Adipose tissue (tissue), 3 donors: Measurements from ENCODE around the gene ANKRD34A. TPM values are rescaled to one million over a fixed set of nuclear protein-coding genes. Genes with fewer than 3 reads are reported as not detected.
"Not testable (repeated sequence)": the region's sequence is repeated elsewhere in the genome, so short reads cannot be mapped to it uniquely, and the experiment has no call there.

ENCODE experiments used
- H3K27ac ChIP-seq: one replicate; pipeline ENCODE4 v1.5.1; 2013; ENCODE audit warnings: low read depth, low read length
- WGBS, 3 donors: extraction: QIAGEN DNeasy Blood & Tissue Kit; methylation state at CpG; one replicate each; pipeline ENCODE4 v1.1.7; 2013; 5-methylcytosine and 5-hydroxymethylcytosine counted together
- polyA plus RNA-seq, 3 donors: library from polyadenylated mRNA; stranded (reverse); fragments of 200-250 nt; gene quantifications; one replicate each; pipeline ENCODE4 v1.2.3, GENCODE V29; 2013
- donor health status: healthy with polysubstance abuse.
- donor health status: Bipolar disorder and iron deficiency.
- donor health status: healthy.

Gene ANKRD34A
- polyA plus RNA-seq, 3 donors: 0.21 to 0.51 TPM; not detected in 1

DNA sequence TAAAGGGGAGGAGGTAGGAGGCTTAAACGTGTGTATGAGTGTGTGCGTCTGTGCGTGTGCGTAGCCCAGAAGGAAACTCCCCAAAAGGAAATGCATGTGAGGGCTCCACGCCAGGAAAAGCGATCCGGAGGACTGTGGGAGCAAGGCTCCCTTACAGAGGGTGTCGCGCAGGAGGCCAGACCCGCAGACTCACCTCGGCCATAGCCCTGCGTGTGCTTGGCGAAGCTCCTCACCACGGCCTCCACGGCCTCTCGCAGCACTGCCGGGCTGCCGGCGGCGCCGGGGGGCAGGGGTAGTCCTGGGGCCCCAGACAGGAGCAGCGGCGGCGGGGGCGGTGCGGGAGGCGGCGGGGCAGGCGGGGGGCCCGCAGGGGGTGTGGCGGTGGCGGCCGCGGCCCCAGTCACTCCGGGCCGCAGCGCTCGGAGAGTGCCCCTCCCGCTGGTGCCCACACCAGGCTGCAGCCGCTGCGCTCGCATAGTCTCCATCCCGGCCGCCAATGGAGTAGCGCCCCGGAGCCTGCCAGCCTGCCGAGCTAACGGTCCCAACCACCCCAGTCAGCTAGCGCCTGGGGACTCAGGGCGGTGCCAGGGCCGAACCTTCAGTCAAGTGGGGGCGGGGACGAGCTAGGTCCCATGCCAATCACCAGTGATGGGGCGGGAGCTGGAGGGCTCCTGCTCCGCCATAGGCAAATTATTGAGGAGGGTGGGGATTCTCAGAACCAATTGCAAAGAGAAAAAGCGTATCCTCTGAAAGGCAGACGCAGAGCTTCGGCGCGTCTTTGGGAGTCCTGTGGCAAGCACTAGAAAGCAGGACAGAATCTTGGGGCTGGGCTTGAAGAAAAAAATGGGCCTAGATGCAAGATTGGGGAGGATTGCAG lies 6.7 kb downstream of the ANKRD34A start, which contains the start of gene LIX1L:
LIX1L (minus strand) TSS at position 575 of the 877 bp plus-strand sequence; CDS start at position 485, 90 bp downstream.
- peak within 1 kb of the TSS; percentile 51 for H3K27ac ChIP-seq
- WGBS, 3 donors: 0 to 1% (median 0%) methylated on average over 46 to 60 of the region's 60 CpGs

DNA sequence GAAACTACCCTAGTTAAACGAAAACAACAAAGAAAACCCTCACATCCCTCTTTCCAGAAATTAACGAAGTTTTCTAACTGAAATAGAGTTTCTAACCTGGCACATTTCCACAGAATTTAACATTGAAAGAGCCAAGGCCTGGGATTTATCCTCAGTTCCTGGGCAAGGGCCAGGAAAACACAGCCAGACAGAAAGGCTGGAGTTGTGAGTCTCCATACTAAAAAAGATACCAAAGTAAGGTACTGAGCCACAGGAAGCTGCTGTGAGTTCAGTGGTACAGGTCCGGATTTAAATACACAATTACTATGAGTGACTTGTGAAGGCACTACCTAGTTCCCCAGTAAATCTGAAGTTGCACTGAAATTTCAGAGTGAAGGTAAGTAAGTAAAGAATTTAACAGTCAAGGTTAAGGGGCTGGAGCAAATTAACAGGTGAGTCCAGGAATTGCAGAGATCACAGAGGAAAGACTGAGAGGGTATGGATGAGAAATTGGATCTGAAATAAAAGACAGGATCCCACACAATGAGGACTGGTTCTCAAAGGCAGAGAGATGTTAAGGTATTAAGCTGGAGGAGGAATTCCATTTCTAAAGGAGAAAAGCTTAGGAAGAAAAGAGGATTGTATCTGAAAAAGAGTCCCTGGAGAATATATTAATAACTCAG lies 7.5 kb downstream of the ANKRD34A start:
- WGBS, 3 donors: 1 to 5% (median 2%) methylated on average over 3 of the region's 3 CpGs
- peak overlapping the region; percentile 51 for H3K27ac ChIP-seq

DNA sequence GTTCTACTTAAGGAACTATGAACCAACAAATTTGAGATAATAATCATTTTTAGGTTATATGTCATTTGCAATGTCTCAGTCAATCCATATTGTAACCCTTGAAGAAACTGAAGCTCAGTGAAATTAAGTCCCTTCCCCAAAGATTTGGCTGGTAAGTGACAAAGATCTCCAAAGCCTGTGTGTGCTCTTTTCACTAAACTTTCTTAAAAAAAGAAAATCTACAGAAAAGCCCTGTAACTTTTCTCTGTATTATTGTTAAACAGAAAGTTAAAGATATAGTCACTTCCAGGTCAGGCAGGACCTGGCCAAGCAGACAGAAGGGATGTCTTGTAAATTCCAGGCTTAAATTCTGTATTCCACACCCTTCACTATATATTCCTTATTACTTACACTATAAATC lies 8.0 kb downstream of the ANKRD34A start:
- no peak overlapping the region for H3K27ac ChIP-seq

DNA sequence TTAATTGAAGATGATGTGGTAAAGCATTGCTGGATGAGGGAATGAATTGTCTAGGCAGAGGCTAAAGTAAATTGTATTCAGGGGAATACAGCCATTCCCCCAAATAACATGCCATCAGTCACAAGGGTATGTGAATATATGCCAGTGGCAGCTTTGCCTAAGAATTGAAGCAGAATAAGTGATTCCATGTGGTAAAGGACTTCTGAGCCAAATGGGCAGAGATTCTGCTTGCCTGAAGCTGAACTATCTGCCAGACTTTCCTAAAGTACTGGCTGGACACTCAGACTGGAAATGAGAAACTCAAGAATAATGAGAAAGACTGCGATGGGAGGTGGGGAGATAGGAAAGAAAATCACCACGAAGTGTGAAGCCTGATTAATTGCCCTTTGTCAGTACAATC lies 8.9 kb downstream of the ANKRD34A start:
- H3K27ac ChIP-seq: no peak overlapping the region
- WGBS, 3 donors: 24 to 38% (median 33%) methylated on average over 2 of the region's 2 CpGs

DNA sequence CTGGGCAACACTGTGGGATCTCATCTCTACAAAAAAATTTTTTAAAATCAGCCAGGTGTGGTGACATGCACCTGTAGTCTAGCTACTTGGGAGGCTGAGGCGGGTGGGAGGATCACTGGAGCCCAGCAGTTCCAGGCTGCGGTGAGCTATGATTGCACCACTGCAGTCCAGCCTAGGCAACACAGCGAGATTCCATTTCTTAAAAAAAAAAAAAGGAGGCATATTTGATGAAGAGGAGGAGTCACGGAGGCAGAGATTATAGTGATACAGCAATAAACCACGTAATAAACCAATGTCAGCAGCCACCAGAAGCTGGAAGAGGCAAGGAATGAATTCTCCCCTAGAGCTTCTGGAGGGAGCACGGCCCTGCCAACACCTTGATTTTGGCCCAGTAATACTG lies 10.5 kb downstream of the ANKRD34A start:
- H3K27ac ChIP-seq: no peak overlapping the region
- 82 to 91% (median 88%) methylated on average over 6 of the region's 6 CpGs for WGBS, 3 donors

DNA sequence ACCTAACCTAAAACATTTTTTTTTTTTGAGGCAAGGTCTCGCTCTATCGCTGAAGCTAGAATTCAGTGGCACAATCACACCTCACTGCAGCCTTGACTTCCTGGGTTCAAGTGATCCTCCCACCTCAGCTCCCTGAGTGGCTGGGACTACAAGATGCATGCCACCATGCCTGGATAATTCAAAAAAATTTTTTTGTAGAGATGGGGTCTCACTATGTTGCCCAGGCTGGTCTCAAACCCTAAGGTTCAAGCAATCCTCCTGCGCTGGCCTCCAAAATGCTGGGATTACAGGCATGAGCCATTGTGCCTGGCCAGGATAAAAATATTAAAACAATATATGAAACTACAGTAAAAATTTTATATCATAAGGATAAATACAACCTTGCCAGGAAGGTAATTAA lies 11.5 kb downstream of the ANKRD34A start:
- WGBS, 3 donors: 96 to 99% (median 98%) methylated on average over 3 of the region's 3 CpGs
- no peak overlapping the region for H3K27ac ChIP-seq

DNA sequence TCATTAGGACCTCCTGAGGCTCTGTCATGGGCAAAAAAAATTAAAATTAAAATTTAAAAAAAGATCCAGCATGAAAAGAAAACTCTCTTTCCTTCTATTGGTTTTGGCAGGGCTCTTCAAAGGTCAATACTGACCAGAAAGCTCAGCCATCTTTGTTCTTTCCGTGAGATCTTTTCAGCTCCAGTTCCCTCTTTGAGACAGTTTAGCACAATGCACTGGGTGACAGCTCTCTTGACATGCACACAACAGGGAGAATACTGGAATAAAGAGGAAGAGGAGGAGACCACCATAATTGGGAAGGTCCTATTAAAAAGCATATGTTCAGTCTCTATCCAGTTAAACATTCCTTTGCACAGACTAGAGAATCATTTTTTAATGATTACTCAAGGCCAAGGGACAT lies 12.8 kb downstream of the ANKRD34A start:
- WGBS, 3 donors: 84 to 96% (median 93%) methylated on average over 1 of the region's 1 CpG
- no peak overlapping the region for H3K27ac ChIP-seq

DNA sequence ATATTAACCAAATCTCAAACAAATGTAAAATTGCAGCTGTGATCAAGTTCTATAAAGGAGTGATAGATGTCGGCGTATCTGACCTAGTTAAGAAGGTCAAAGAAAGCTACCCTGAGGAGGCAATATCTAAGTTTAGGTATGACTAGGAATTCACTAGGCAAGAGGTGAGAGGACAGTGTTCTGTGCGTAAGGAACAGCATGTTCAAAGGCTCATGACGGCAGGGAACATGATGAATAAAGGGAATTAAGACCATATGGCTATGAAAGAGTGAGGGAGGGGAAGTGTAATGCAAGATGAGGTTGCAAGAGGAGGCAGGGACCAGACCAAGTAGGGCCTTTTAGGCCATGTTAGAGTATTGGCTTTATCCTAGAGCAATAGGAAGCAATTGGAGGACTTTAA lies 15.2 kb downstream of the ANKRD34A start:
- H3K27ac ChIP-seq: no peak overlapping the region
- WGBS, 3 donors: 86 to 93% (median 89%) methylated on average over 4 of the region's 4 CpGs

DNA sequence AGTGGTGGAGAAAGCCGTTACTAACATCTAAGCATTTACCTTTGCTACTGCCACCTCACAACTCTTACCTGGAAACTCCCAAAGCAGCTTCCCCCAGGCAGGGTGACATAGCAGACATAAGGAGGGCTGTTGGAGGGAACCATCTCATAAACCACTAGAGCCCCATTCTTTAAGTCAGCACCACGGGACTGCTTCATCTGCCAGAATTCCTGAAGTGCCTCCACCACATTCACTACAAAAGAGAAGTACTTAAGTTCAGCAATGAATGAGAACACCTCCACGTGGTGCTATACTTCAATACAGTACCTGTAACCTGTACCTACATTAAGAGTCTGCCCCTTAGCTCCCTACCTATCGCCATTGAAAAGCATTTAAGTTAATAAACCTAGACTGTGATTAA lies 16.8 kb downstream of the ANKRD34A start:
- H3K27ac ChIP-seq: no peak overlapping the region

DNA sequence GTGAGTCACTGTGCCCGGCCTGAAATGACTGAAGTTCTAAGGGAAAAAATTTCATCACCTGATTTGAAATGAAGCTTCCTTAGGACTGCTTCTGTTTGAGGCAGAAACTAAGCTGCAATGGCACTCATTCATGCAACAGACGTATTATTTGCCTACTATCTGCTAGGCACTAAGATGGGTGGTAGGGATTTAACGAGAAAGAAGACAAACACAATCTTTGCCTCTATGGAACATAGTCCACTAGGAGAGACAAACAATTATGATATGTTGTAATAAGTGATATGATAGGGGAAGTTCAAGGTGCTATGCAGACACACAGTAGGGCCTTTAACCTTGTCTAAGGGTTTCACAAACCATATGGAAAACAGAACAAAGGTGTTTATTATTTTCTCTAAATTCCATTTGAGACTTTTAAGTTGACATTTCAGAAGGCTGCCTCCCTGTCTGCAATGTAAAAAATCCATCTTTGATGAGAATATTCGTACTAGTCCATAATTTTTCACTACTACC lies 17.8 kb downstream of the ANKRD34A start:
- no peak overlapping the region for H3K27ac ChIP-seq
- WGBS, 3 donors: 89 to 95% (median 94%) methylated on average over 4 of the region's 4 CpGs

More for the DNA sequence above, 16.8 kb downstream of the ANKRD34A start:
- WGBS, 3 donors: 77 to 89% (median 78%) methylated on average over 4 of the region's 4 CpGs

DNA sequence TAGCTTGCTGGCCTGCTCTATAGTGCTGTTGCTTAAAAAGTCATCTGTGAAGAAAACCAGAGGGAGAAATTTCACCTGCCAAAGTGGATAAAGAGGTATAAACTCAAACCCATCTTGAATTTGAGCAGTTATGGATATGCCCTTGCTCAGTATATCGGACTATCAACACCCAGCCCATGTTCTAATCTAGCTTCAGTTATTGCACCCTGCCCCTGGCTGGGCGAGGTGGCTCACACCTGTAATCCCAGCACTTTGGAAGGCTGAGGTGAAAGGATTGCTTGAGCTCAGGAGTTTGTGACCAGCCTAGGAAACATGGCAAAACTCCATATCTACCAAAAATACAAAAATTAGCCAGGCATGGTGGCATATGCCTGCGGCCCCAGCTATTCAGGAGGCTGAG lies 19.8 kb downstream of the ANKRD34A start:
- H3K27ac ChIP-seq: no peak overlapping the region
- WGBS, 3 donors: 79 to 97% (median 82%) methylated on average over 3 of the region's 3 CpGs

DNA sequence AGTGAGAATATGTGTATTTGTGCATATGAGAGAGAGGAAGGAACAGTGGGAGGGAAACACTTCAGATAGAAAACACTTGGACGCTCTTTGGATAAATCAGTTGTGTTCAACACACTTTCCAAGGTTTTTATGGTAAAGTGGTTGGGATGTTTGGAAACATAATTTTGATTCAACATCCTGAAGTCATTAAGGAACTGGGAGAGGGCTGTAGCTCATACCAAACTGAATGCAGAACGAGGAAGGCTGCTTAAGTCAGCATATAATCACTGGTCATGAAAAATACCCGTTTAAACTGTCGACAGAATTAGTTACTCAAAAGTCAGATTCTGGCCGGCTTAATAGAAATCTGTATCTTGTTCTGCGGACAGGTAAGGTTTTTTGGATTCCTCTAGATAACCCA lies 21.5 kb downstream of the ANKRD34A start:
- WGBS, 3 donors: 87 to 90% (median 89%) methylated on average over 6 of the region's 6 CpGs
- H3K27ac ChIP-seq: no peak overlapping the region

DNA sequence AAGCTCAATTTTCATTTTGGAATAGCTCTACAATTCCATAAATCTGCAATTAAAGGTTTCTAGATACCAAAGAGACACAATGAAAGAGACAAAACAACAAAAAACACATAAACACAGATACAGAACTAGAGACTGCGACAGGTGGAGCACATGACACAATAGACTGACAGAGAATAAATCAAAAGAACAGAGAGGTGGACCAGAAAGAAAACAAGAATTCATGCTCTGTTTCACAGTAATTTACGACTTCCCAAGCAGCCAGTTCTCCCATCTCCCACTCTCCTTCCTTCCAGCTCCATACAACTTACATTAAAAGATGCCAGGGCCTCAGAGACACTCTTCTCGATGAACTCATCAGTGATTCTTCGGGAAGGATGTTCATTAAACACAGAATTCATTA lies 22.0 kb downstream of the ANKRD34A start:
- H3K27ac ChIP-seq: no peak overlapping the region
- 86 to 89% (median 88%) methylated on average over 4 of the region's 4 CpGs for WGBS, 3 donors

DNA sequence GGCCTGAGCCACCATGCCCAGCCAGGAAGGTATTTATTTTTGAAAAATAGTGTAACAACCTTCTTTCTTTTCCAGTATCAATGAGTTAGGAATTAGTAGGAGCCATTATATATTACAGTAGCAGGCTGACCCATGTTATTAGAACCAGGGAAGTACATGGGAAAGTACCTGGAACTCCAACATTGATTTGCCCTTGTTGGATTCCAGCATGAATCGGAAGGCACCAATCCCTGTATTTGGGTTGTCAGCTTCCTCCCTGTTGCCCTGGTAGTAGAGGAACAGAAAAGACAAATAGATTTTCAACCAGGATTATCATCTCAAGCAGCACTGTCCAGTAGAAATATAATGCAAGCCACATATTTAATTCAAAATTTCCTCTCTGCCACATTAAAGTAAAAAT lies 26.9 kb downstream of the ANKRD34A start:
- no peak overlapping the region for H3K27ac ChIP-seq
- WGBS, 3 donors: 79 to 92% (median 92%) methylated on average over 1 of the region's 1 CpG

DNA sequence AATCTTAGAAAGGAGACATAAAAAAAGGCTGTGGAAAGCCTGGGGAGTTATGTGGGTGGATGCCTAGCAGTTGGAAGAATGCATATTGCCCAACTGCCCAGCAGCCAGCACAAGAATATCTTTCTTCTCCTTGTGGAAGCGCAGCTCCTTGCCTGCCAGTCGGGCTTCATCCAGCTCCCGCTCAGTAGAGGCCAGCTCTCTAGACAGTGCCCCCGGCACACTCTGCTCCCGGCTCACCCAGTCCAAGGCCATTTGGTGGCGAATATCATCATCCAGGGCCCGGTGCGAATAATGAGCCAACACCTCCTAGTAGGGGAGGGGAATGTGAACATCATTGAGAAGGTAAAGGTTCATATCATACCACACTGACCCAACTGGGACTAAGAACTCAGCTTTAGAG lies 28.1 kb downstream of the ANKRD34A start:
- WGBS, 3 donors: 73 to 91% (median 86%) methylated on average over 8 of the region's 8 CpGs
- no peak overlapping the region for H3K27ac ChIP-seq

DNA sequence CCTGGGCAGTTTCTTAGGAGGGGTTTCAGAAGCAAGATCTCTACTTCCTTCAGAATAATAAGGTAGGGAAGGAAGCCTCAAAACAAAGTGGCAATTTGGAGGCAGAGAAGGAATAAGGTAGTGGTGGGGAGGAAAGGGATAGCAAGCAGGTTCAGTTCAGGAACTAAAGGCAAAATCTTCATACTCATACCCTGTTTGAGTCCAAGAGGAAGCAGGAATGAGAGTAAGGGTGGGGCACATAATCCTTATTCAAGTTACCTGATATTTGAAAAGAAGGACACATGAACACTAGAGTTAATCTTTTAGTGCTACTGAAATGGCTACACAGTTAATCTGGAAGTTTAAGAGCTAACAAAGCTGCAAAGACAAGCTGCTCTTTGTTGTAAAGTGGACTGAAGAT lies 28.7 kb downstream of the ANKRD34A start:
- no peak overlapping the region for H3K27ac ChIP-seq

DNA sequence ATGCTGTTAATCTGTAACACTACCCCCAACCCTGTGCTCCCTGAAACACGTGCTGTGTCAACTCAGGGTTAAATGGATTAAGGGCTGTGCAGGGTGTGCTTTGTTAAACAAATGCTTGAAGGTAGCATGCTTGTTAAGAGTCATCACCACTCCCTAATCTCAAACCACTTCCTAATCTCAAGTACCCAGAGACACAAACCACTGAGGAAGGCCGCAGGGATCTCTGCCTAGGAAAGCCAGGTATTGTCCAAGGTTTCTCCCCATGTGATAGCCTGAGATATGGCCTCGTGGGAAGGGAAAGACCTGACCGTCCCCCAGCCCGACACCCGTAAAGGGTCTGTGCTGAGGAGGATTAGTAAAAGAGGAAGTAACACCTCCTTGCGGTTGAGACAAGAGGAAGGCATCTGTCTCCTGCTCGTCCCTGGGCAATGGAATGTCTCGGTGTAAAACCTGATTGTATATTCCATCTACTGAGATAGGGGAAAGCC lies 31.8 kb downstream of the ANKRD34A start:
- WGBS, 3 donors: 33 to 68% (median 35%) methylated on average over 9 of the region's 9 CpGs
- not testable (repeated sequence) for H3K27ac ChIP-seq

DNA sequence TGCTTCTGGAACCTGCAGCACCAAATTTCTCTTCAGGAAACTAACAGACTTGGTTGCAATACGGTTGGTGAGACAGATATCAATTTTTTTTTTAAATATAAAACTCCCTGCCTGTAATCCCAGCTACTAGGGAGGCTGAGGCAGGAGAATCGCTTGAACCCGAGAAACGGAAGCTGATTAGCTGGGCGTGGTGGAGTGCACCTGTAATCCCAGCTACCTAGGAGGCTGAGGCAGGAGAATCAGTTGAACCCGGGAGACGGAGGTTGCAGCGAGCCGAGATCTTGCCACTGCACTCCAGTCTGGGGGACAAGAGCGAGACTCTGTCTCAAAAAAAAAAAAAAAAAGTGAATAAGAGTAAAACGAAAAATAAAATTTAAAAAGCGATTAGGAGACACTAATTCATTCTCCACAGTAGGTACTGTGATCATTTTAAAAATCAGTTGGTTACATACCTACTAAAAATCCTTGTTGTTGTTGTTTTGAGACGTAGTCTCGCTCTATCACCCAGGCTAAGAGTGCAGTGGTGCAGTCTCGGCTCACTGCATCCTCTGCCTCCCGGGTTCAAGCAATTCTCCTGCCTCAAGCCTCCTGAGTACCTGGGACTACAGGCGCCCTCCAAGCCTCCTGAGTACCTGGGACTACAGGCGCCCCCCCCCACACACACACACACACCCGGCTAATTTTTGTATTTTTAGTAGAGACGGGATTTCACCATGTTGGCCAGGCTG lies 36.3 kb downstream of the ANKRD34A start:
- H3K27ac ChIP-seq: peak overlapping the region; percentile 88
- WGBS, 3 donors: 59 to 65% (median 62%) methylated on average over 20 of the region's 20 CpGs
